NB4 (cell line): ENCODE data around the gene ZNF708.
"Not testable (repeated sequence)": the region's sequence is repeated elsewhere in the genome, so short reads cannot be mapped to it uniquely, and the experiment has no call there.

Experiments used
- DNase-seq: peaks from one replicate; pipeline ENCODE4 v3.0.0; 2010; ENCODE audit warnings: low read depth
- H3K4me3 ChIP-seq: one replicate; pipeline ENCODE4 v1.5.1; 2011; ENCODE audit warnings: mild to moderate bottlenecking, low read depth, low read length, moderate library complexity
- CTCF ChIP-seq: IDR thresholded peaks from one replicate; pipeline ENCODE4 v1.5.1; 2012; ENCODE audit warnings: low read depth, low read length
- MAX ChIP-seq: IDR thresholded peaks from 2 replicates; pipeline ENCODE4 v1.6.1; 2011; ENCODE audit warnings: low read depth, low read length
- MYC ChIP-seq: IDR thresholded peaks from 2 replicates; pipeline ENCODE4 v1.6.1; 2011; ENCODE audit warnings: low read depth, low read length
- POLR2A ChIP-seq: IDR thresholded peaks from 2 replicates; pipeline ENCODE4 v1.6.1; 2011; ENCODE audit warnings: mild to moderate bottlenecking; ENCODE audit not compliant: insufficient read length; ENCODE audit errors: extremely low read depth

The ZNF708 gene

GRCh38 chr19:21260164-21260847, 68.9 kb downstream of the ZNF708 start:
- DNase-seq, result no peak
- TF ChIP-seq MYC, result no peak
- TF ChIP-seq MAX, result no peak
- no peak for TF ChIP-seq CTCF
- no peak for TF ChIP-seq POLR2A
- H3K4me3 ChIP-seq, result no peak overlapping the region

GRCh38 chr19:21259421-21260124, 69.6 kb downstream of the ZNF708 start:
- H3K4me3 ChIP-seq, DNase-seq: not testable (repeated sequence)

GRCh38 chr19:21256722-21257121, 72.5 kb downstream of the ZNF708 start:
- TF ChIP-seq CTCF, result peak; percentile 5
- no peak for TF ChIP-seq POLR2A
- TF ChIP-seq MAX, result no peak
- no peak overlapping the region for H3K4me3 ChIP-seq
- DNase-seq, result peak; percentile 33
